Measurements from ENCODE around the gene SPINT1.

DNA sequence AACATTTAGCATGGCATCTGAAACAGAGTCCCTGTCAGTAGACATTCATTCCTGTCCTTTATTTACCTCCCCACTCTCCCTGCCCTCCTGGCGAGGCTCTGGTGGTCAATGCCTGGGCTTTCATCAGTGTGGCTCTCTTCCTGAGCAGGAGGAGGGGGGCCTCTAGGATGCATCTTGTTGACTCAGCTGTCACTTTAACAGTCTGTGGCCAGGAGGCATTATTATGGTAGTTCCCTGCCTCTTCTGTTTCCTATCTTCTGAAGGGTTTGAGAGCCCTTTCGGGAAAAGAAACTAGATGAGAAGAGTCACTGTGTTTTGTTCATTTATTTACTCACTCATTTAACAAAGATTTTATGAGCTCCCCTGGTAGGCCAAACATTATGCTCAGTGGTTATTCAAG, 13.0 kb upstream of the SPINT1 start:
- TF ChIP-seq, protein P1, sequence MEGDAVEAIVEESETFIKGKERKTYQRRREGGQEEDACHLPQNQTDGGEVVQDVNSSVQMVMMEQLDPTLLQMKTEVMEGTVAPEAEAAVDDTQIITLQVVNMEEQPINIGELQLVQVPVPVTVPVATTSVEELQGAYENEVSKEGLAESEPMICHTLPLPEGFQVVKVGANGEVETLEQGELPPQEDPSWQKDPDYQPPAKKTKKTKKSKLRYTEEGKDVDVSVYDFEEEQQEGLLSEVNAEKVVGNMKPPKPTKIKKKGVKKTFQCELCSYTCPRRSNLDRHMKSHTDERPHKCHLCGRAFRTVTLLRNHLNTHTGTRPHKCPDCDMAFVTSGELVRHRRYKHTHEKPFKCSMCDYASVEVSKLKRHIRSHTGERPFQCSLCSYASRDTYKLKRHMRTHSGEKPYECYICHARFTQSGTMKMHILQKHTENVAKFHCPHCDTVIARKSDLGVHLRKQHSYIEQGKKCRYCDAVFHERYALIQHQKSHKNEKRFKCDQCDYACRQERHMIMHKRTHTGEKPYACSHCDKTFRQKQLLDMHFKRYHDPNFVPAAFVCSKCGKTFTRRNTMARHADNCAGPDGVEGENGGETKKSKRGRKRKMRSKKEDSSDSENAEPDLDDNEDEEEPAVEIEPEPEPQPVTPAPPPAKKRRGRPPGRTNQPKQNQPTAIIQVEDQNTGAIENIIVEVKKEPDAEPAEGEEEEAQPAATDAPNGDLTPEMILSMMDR (conservative IDR thresholded peaks at IDR 0.05 in 1 of 2, IDR thresholded peaks at IDR 0.05 in 1 of 2; ENCODE audit: extremely low read depth in 1 of 2, insufficient read depth in 1 of 2, low read depth in 1 of 2, low read length in 2 of 2): no peak
- no peak for TF ChIP-seq EZH2 (IDR thresholded peaks at IDR 0.05; ENCODE audit: borderline replicate concordance, low read length)
